Measurements from ENCODE around the gene MEIOSIN.

MEIOSIN gene

GRCh38 chr19:45767881-45768654 lies 34.8 kb downstream of the MEIOSIN start:
- H3K4me1 ChIP-seq (ENCODE audit: control insufficient read depth, insufficient read depth, low read length): peaks cover 32% of the 10 kb centered on the region
- H3K9ac ChIP-seq (ENCODE audit: low read length): peak overlapping the region; percentile 96
- no peaks in the 10 kb centered on the region for H3K9me3 ChIP-seq (ENCODE audit: control insufficient read depth, low read length)
- H3K36me3 ChIP-seq (ENCODE audit: control insufficient read depth, insufficient read depth, low read length, severe bottlenecking): peaks cover 9% of the 10 kb centered on the region
- peak; percentile 76 for DNase-seq (ENCODE audit: low read depth)
- peak overlapping the region; percentile 95 for H3K4me3 ChIP-seq (ENCODE audit: low read length)
- H3K27me3 ChIP-seq (replicated peaks; ENCODE audit: control insufficient read depth, insufficient read depth, low read length): no peaks in the 10 kb centered on the region

GRCh38 chr19:45768655-45768983 lies 35.4 kb downstream of the MEIOSIN start:
- Histone ChIP-seq H3K4me1 (ENCODE audit: control insufficient read depth, insufficient read depth, low read length) (peaks cover 32% of the 10 kb centered on the region), H3K9ac (ENCODE audit: low read length) (peak overlapping the region; percentile 96), H3K9me3 (ENCODE audit: control insufficient read depth, low read length) (no peaks in the 10 kb centered on the region), H3K27me3 (replicated peaks; ENCODE audit: control insufficient read depth, insufficient read depth, low read length) (no peaks in the 10 kb centered on the region), H3K36me3 (ENCODE audit: control insufficient read depth, insufficient read depth, low read length, severe bottlenecking) (peaks cover 14% of the 10 kb centered on the region), H3K4me3 (ENCODE audit: low read length) (peak overlapping the region; percentile 95)
- peak; percentile 82 for DNase-seq (ENCODE audit: low read depth)

GRCh38 chr19:45768984-45769782 lies 35.9 kb downstream of the MEIOSIN start, which contains the start of gene SIX5:
TSS of gene SIX5 (minus strand) at chr19:45769252. CDS start at chr19:45768844, 408 bp downstream.
- H3K36me3 ChIP-seq (ENCODE audit: control insufficient read depth, insufficient read depth, low read length, severe bottlenecking): peaks cover 16% of the 10 kb centered on the region
- H3K4me3 ChIP-seq (ENCODE audit: low read length): peak within 1 kb of the TSS; percentile 95
- H3K9me3 ChIP-seq (ENCODE audit: control insufficient read depth, low read length): no peaks in the 10 kb centered on the region
- no peaks in the 10 kb centered on the region for H3K27me3 ChIP-seq (replicated peaks; ENCODE audit: control insufficient read depth, insufficient read depth, low read length)
- H3K9ac ChIP-seq (ENCODE audit: low read length): peak within 1 kb of the TSS; percentile 96
- peaks cover 28% of the 10 kb centered on the region for H3K4me1 ChIP-seq (ENCODE audit: control insufficient read depth, insufficient read depth, low read length)
- peak; percentile 99 for DNase-seq (ENCODE audit: low read depth)

GRCh38 chr19:45769821-45770191 lies 36.6 kb downstream of the MEIOSIN start:
- no peaks in the 10 kb centered on the region for H3K9me3 ChIP-seq (ENCODE audit: control insufficient read depth, low read length)
- peak; percentile 50 for DNase-seq (ENCODE audit: low read depth)
- peaks cover 21% of the 10 kb centered on the region for H3K36me3 ChIP-seq (ENCODE audit: control insufficient read depth, insufficient read depth, low read length, severe bottlenecking)
- H3K4me3 ChIP-seq (ENCODE audit: low read length): peak overlapping the region; percentile 79
- H3K4me1 ChIP-seq (ENCODE audit: control insufficient read depth, insufficient read depth, low read length): peaks cover 23% of the 10 kb centered on the region
- H3K9ac ChIP-seq (ENCODE audit: low read length): peak overlapping the region; percentile 91
- H3K27me3 ChIP-seq (replicated peaks; ENCODE audit: control insufficient read depth, insufficient read depth, low read length): no peaks in the 10 kb centered on the region

GRCh38 chr19:45770192-45771101 lies 37.2 kb downstream of the MEIOSIN start:
- H3K4me3 ChIP-seq (ENCODE audit: low read length): peak overlapping the region; percentile 79
- H3K36me3 ChIP-seq (ENCODE audit: control insufficient read depth, insufficient read depth, low read length, severe bottlenecking): peaks cover 27% of the 10 kb centered on the region
- no peaks in the 10 kb centered on the region for H3K27me3 ChIP-seq (replicated peaks; ENCODE audit: control insufficient read depth, insufficient read depth, low read length)
- peak; percentile 96 for DNase-seq (ENCODE audit: low read depth)
- peak overlapping the region; percentile 91 for H3K9ac ChIP-seq (ENCODE audit: low read length)
- peaks cover 23% of the 10 kb centered on the region for H3K4me1 ChIP-seq (ENCODE audit: control insufficient read depth, insufficient read depth, low read length)
- H3K9me3 ChIP-seq (ENCODE audit: control insufficient read depth, low read length): no peaks in the 10 kb centered on the region

GRCh38 chr19:45771311-45771933 lies 38.2 kb downstream of the MEIOSIN start:
- H3K4me3 ChIP-seq (ENCODE audit: low read length): no peak overlapping the region
- peak overlapping the region; percentile 34 for H3K9ac ChIP-seq (ENCODE audit: low read length)
- H3K36me3 ChIP-seq (ENCODE audit: control insufficient read depth, insufficient read depth, low read length, severe bottlenecking): peaks cover 30% of the 10 kb centered on the region
- H3K9me3 ChIP-seq (ENCODE audit: control insufficient read depth, low read length): no peaks in the 10 kb centered on the region
- DNase-seq (ENCODE audit: low read depth): no peak
- no peaks in the 10 kb centered on the region for H3K27me3 ChIP-seq (replicated peaks; ENCODE audit: control insufficient read depth, insufficient read depth, low read length)
- H3K4me1 ChIP-seq (ENCODE audit: control insufficient read depth, insufficient read depth, low read length): peaks cover 18% of the 10 kb centered on the region

- H3K9ac ChIP-seq (ENCODE audit: low read length): peak overlapping the region; percentile 2
- peaks cover 9% of the 10 kb centered on the region for H3K4me1 ChIP-seq (ENCODE audit: control insufficient read depth, insufficient read depth, low read length)
- H3K27me3 ChIP-seq (replicated peaks; ENCODE audit: control insufficient read depth, insufficient read depth, low read length): no peaks in the 10 kb centered on the region
- H3K4me3 ChIP-seq (ENCODE audit: low read length): no peak overlapping the region
- no peaks in the 10 kb centered on the region for H3K9me3 ChIP-seq (ENCODE audit: control insufficient read depth, low read length)
- no peak for DNase-seq (ENCODE audit: low read depth)
- peaks cover 39% of the 10 kb centered on the region for H3K36me3 ChIP-seq (ENCODE audit: control insufficient read depth, insufficient read depth, low read length, severe bottlenecking)
Observed at GRCh38 chr19:45772130-45772840, 39.0 kb downstream of the MEIOSIN start.

GRCh38 chr19:45772912-45773311 lies 39.7 kb downstream of the MEIOSIN start:
- H3K4me3 ChIP-seq (ENCODE audit: low read length): no peak overlapping the region
- H3K9ac ChIP-seq (ENCODE audit: low read length): peak overlapping the region; percentile 2
- H3K27me3 ChIP-seq (replicated peaks; ENCODE audit: control insufficient read depth, insufficient read depth, low read length): no peaks in the 10 kb centered on the region
- H3K36me3 ChIP-seq (ENCODE audit: control insufficient read depth, insufficient read depth, low read length, severe bottlenecking): peaks cover 45% of the 10 kb centered on the region
- H3K4me1 ChIP-seq (ENCODE audit: control insufficient read depth, insufficient read depth, low read length): peaks cover 9% of the 10 kb centered on the region
- no peak for DNase-seq (ENCODE audit: low read depth)
- no peaks in the 10 kb centered on the region for H3K9me3 ChIP-seq (ENCODE audit: control insufficient read depth, low read length)

GRCh38 chr19:45773384-45773783 lies 40.1 kb downstream of the MEIOSIN start:
- Histone ChIP-seq H3K36me3 (ENCODE audit: control insufficient read depth, insufficient read depth, low read length, severe bottlenecking) (peaks cover 50% of the 10 kb centered on the region), H3K9ac (ENCODE audit: low read length) (peak overlapping the region; percentile 2), H3K4me3 (ENCODE audit: low read length) (no peak overlapping the region), H3K9me3 (ENCODE audit: control insufficient read depth, low read length) (no peaks in the 10 kb centered on the region), H3K27me3 (replicated peaks; ENCODE audit: control insufficient read depth, insufficient read depth, low read length) (no peaks in the 10 kb centered on the region), H3K4me1 (ENCODE audit: control insufficient read depth, insufficient read depth, low read length) (peaks cover 9% of the 10 kb centered on the region)
- DNase-seq (ENCODE audit: low read depth): no peak

GRCh38 chr19:45774765-45775164 lies 41.5 kb downstream of the MEIOSIN start:
- Histone ChIP-seq H3K4me1 (ENCODE audit: control insufficient read depth, insufficient read depth, low read length) (peaks cover 8% of the 10 kb centered on the region), H3K9me3 (ENCODE audit: control insufficient read depth, low read length) (no peaks in the 10 kb centered on the region), H3K9ac (ENCODE audit: low read length) (no peak overlapping the region), H3K4me3 (ENCODE audit: low read length) (no peak overlapping the region), H3K36me3 (ENCODE audit: control insufficient read depth, insufficient read depth, low read length, severe bottlenecking) (peaks cover 60% of the 10 kb centered on the region), H3K27me3 (replicated peaks; ENCODE audit: control insufficient read depth, insufficient read depth, low read length) (no peaks in the 10 kb centered on the region)
- DNase-seq (ENCODE audit: low read depth): no peak

Measured in adipocyte (in vitro differentiated cells).